Measurements from ENCODE around the gene MROH9. TPM values are rescaled to one million over a fixed set of nuclear protein-coding genes. Genes with fewer than 3 reads are reported as not detected.

MROH9 gene
- total and polyA plus RNA-seq, 9 of the 15 experiments (the other 6 are each of a cell fraction or from before 2014, with no cell fraction given) = not detected

- TF ChIP-seq ZSCAN29 (IDR thresholded peaks at IDR 0.05) = no peak
- no peak for TF ChIP-seq EP400 (IDR thresholded peaks at IDR 0.05)
- TF ChIP-seq FOXA1 (IDR thresholded peaks at IDR 0.05; ENCODE audit: borderline replicate concordance) = no peak
- TF ChIP-seq DIDO1 (tag; IDR thresholded peaks at IDR 0.05; ENCODE audit: low read depth) = no peak
- TF ChIP-seq THAP7 (CRISPR knock-in tag; IDR thresholded peaks at IDR 0.05) = no peak
These were observed 149.5 kb downstream of the MROH9 start (continued) for GRCh38 chr1:171084870-171085269.

DNA sequence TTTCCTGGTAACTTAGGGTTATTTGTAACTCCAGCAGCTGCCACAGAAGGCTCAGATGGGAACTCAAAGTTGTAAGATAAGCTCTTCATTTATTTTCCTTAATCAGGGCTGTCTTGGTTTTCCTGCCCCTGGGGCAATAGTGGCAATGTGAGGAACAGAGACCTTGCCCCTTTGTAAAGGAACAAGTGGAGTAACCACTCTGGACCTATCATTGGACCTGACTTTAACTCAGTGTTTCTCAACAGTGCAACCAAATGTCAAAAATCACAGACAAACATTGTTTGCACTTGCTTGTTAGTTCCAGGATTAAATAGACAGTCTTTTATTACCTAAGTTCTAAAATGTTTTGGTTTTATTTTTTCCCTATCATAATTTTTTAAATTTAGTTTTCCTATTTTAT, 152.6 kb downstream of the MROH9 start:
- Histone ChIP-seq H3K9me3 (replicated peaks; ENCODE audit: control insufficient read depth, insufficient read depth, low read depth, low read length) (0 out of 2 replicates have a peak, but pooled peaks cover 2% of the 10 kb centered on the region), H3K27ac (ENCODE audit: extremely low read depth, low read depth, low read length) (no peak overlapping the region), H3K79me2 (ENCODE audit: control insufficient read depth, insufficient read depth, low read length) (no peaks in the 10 kb centered on the region), H3K27me3 (ENCODE audit: control insufficient read depth in 2 of 2, insufficient read depth in 2 of 2, low read length in 2 of 2) (no peaks in the 10 kb centered on the region), H3K4me1 (replicated peaks in 1 of 2; ENCODE audit: control insufficient read depth in 2 of 2, insufficient read depth in 2 of 2, low read length in 2 of 2) (no peaks in the 10 kb centered on the region), H3K9ac (ENCODE audit: insufficient read depth in 1 of 2, low read depth in 2 of 2, low read length in 2 of 2) (no peak overlapping the region), H4K20me1 (replicated peaks; ENCODE audit: control insufficient read depth, insufficient read depth, low read length) (no peaks in the 10 kb centered on the region), H2AFZ (ENCODE audit: low read depth, low read length) (no peak overlapping the region), H3K4me3 (no peak overlapping the region), H3K4me2 (ENCODE audit: insufficient read depth, low read length) (no peak overlapping the region), H3K9me1 (ENCODE audit: control insufficient read depth, insufficient read depth, low read length) (no peaks in the 10 kb centered on the region), H3K36me3 (ENCODE audit: control insufficient read depth, insufficient read depth, low read length) (no peaks in the 10 kb centered on the region)
- ATAC-seq (no peak), FAIRE-seq (no peak), DNase-seq (ENCODE audit: extremely low read depth in 1 of 4, low spot score in 3 of 4) (no peak)
- CTCF ChIA-PET (ENCODE audit: low intra/inter-chr PET ratio) = no interaction called here
- BruUV-seq (replicated peaks) = no TSS peak
- intact Hi-C loops (cut with micrococcal nuclease) = no loop called here
- POLR2A ChIA-PET = no interaction called here
- in situ Hi-C loops (cut with MboI) = no loop called here
- TF ChIP-seq MBD1 (CRISPR knock-in tag; IDR thresholded peaks at IDR 0.05) (no peak), PRMT5 (CRISPR knock-in tag; IDR thresholded peaks at IDR 0.05) (no peak), KLF13 (tag; IDR thresholded peaks at IDR 0.05; ENCODE audit: borderline replicate concordance, low read depth) (no peak), ELK1 (CRISPR knock-in tag; IDR thresholded peaks at IDR 0.05) (no peak), PCBP2 (IDR thresholded peaks at IDR 0.05; ENCODE audit: low read depth, low read length, poor library complexity, severe bottlenecking) (no peak), MLX (CRISPR knock-in tag; conservative IDR thresholded peaks at IDR 0.05) (no peak)
- TF ChIP-seq, protein P1, sequence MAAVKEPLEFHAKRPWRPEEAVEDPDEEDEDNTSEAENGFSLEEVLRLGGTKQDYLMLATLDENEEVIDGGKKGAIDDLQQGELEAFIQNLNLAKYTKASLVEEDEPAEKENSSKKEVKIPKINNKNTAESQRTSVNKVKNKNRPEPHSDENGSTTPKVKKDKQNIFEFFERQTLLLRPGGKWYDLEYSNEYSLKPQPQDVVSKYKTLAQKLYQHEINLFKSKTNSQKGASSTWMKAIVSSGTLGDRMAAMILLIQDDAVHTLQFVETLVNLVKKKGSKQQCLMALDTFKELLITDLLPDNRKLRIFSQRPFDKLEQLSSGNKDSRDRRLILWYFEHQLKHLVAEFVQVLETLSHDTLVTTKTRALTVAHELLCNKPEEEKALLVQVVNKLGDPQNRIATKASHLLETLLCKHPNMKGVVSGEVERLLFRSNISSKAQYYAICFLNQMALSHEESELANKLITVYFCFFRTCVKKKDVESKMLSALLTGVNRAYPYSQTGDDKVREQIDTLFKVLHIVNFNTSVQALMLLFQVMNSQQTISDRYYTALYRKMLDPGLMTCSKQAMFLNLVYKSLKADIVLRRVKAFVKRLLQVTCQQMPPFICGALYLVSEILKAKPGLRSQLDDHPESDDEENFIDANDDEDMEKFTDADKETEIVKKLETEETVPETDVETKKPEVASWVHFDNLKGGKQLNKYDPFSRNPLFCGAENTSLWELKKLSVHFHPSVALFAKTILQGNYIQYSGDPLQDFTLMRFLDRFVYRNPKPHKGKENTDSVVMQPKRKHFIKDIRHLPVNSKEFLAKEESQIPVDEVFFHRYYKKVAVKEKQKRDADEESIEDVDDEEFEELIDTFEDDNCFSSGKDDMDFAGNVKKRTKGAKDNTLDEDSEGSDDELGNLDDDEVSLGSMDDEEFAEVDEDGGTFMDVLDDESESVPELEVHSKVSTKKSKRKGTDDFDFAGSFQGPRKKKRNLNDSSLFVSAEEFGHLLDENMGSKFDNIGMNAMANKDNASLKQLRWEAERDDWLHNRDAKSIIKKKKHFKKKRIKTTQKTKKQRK (IDR thresholded peaks at IDR 0.05; ENCODE audit: borderline replicate concordance, low read depth, low read length) = no peak
- TF ChIP-seq, protein P2, sequence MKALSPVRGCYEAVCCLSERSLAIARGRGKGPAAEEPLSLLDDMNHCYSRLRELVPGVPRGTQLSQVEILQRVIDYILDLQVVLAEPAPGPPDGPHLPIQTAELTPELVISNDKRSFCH (CRISPR knock-in tag; IDR thresholded peaks at IDR 0.05) = no peak
- TF ChIP-seq, protein P2 (tag; IDR thresholded peaks at IDR 0.05) = no peak

Data from K562 (cell line).